Aorta (tissue), 5 donors: ENCODE results near the gene RB1. TPM values are rescaled to one million over a fixed set of nuclear protein-coding genes. Genes with fewer than 3 reads are reported as not detected.
A peak's percentile ranks its signal among the peaks of the same experiment; 100 is the strongest.

Source experiments
- ATAC-seq: fragments of 200-7000 bp; cut with Tn5 transposase; one replicate; pipeline ENCODE4 v1.9.1; 2022; ENCODE audit warnings: moderate library complexity; ENCODE audit not compliant: low FRiP score
- DNase-seq, 2 donors: peaks; one replicate each; pipeline ENCODE4 v3.0.0-alpha.2; 2020
- H3K27ac ChIP-seq, 2 donors: one replicate each; pipeline ENCODE4 v1.5.1; 2013; ENCODE audit warnings: low read length in 2 of 2, mild to moderate bottlenecking in 2 of 2, moderate library complexity in 2 of 2, control low read depth in 1 of 2, inconsistent platforms in 1 of 2, low read depth in 1 of 2
- H3K27me3 ChIP-seq, 2 donors: one replicate each; pipeline ENCODE4 v1.6.1; 2013; ENCODE audit warnings: control low read depth in 1 of 2, low read length in 1 of 2, mild to moderate bottlenecking in 1 of 2, moderate library complexity in 1 of 2; ENCODE audit not compliant: insufficient read depth in 2 of 2, control insufficient read depth in 1 of 2
- H3K36me3 ChIP-seq, 2 donors: one replicate each; pipeline ENCODE4 v1.6.1; 2013; ENCODE audit warnings: control low read depth in 1 of 2, low read length in 1 of 2, mild to moderate bottlenecking in 1 of 2; ENCODE audit not compliant: insufficient read depth in 2 of 2, control insufficient read depth in 1 of 2
- H3K4me1 ChIP-seq, 2 donors: one replicate each; pipeline ENCODE4 v1.6.1; 2013; ENCODE audit warnings: low read length in 2 of 2, control low read depth in 1 of 2, mild to moderate bottlenecking in 1 of 2, moderate library complexity in 1 of 2; ENCODE audit not compliant: insufficient read depth in 2 of 2, control insufficient read depth in 1 of 2
- H3K4me3 ChIP-seq, 2 donors: one replicate each; pipeline ENCODE4 v1.5.1; 2013; ENCODE audit warnings: low read length in 2 of 2, control low read depth in 1 of 2, mild to moderate bottlenecking in 1 of 2
- H3K9me3 ChIP-seq: one replicate; pipeline ENCODE4 v1.6.1; 2013; ENCODE audit warnings: mild to moderate bottlenecking, low read length; ENCODE audit not compliant: control insufficient read depth
- WGBS, 2 donors: extraction: QIAGEN DNeasy Blood & Tissue Kit; methylation state at CpG; one replicate each; pipeline ENCODE4 v1.1.7; 2013; 5-methylcytosine and 5-hydroxymethylcytosine counted together
- intact Hi-C, 2 donors: fragments of 100-400 bp; cut with DNase I; formaldehyde crosslinking; loops; one replicate each; pipeline versions ENCODE4 v1.14.2 to v1.15.0; 2022
- polyA plus RNA-seq, 2 donors: library from polyadenylated mRNA; stranded (reverse); fragments of 200-250 nt; gene quantifications; one replicate each; pipeline ENCODE4 v1.2.3, GENCODE V29; 2013
- total RNA-seq, 2 donors: library from RNA; stranded (reverse); fragmentation: NEBNext Ultra II Directional; extraction: Animal tissue kit (Norgen Biotek cat#: 25700); gene quantifications; one replicate each; pipeline ENCODE4 v1.2.1, GENCODE V29; 2021
- donor health status: healthy with polysubstance abuse.
- donor health status: Bipolar disorder and iron deficiency.
- donor health status: DM: no; HTN: no; CAD: no.
- donor health status: DM: no; HTN: no; CAD: no.
- donor health status: DM: yes; HTN: yes; CAD: no.

The RB1 gene
- total and polyA plus RNA-seq, 4 donors, result 14.7 to 45.8 (median 38.5) TPM

DNA sequence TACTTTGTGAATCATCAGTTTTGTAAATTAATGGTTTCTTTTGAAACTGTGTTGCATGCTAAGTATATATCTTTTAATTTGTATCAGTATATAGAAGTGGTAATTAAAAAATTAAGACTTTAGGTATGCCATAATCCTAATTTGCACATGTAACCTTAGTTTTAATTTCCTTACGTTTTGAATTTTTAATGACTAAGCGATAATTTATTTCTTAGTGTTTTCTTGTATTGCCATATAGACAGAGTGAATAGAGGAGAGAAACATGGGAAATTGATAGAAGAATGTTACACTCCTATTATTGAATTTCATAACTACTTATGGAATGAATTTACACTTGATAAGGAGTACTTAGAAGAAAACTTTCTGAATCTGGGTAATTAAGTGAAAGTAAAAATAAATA is 79.8 kb downstream of the RB1 start:
- DNase-seq, result no peak
- H3K27me3 ChIP-seq, result no peaks in the 10 kb centered on the region
- no peak for ATAC-seq
- H3K4me3 ChIP-seq, result no peak overlapping the region
- H3K36me3 ChIP-seq, result no peaks in the 10 kb centered on the region
- no peaks in the 10 kb centered on the region for H3K9me3 ChIP-seq
- 96 to 97% methylated on average over 2 of the region's 2 CpGs for WGBS, 2 donors
- intact Hi-C loops, result no loop called here
- no peaks in the 10 kb centered on the region for H3K4me1 ChIP-seq
- no peak overlapping the region for H3K27ac ChIP-seq

DNA sequence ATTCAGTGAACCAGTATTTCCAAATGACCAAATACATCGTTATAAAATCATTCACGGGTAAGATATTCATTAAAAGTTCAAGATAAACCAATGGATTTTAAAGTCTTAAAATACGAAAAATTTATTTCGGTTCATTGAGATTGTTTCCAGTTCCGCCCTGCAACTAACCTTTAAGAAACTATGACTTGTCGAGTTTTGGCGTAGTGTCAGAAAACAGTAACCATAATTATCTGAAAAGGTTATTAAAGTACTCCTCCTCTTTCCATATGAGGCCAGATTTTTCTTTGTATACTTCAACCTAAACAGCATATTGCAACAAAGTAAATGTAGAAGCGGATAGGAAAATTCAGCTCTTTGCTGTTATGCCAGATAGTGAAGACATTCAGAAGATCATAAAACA is 83.3 kb downstream of the RB1 start:
- intact Hi-C loops, result no loop called here
- H3K36me3 ChIP-seq, result no peaks in the 10 kb centered on the region
- no peaks in the 10 kb centered on the region for H3K27me3 ChIP-seq
- H3K4me3 ChIP-seq, result no peak overlapping the region
- H3K9me3 ChIP-seq, result no peaks in the 10 kb centered on the region
- no peak overlapping the region for H3K27ac ChIP-seq
- DNase-seq (no peak), ATAC-seq (no peak)
- 95% methylated on average over 8 of the region's 8 CpGs for WGBS, 2 donors
- peaks cover 0 to 2% of the 10 kb centered on the region in 2 donors for H3K4me1 ChIP-seq

DNA sequence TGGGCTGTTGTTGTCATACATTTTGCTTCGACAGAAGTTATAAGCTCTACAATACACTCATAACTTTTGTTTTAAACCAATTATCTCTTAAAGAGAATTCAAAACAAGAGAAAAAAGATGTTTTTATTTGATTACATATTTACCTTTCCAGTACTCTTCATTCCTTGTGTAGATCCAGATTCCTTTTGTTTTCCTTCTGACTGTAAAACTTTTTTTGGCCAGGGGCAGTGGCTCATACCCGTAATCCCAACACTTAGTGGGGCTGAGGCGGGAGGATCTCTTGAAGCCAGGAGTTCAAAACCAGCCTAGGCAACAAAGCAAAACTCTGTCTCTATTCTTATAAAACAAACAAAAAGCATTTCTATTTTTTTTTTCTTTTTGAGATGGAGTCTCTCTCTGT is 87.7 kb downstream of the RB1 start:
- no peak overlapping the region for H3K4me3 ChIP-seq

DNA sequence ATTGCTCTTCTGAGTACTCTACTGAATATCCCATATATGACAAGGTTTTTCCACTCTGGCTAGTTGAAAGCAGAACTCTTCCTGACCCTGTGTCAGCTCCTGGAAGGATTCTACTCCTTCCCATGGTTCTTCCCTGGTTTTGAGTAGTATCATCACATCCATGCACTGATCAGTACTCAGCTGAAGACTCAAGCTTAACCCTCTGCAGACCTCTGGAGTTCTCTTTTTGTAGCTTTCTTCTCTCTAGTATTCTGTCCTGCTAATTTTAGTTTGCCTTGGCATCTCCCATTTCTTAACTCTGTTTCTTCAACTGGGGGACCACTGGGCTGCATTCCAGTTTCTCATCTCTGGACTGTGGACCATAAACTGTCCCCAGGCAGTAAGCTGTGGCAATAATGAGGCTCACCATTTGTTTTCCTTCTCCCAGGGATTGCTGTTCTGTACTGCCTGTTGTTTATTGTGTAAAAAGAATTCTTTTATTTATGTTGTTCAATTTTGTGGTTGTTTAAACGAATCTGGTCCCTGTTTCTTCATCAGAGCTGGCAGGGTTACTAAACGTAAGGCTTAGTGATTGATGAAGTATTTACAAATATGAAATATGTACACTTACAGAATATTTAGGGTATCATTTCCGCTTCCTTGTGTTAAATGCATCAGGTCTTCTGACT is 89.6 kb downstream of the RB1 start:
- Histone ChIP-seq H3K4me1 (peaks cover 0 to 2% of the 10 kb centered on the region in 2 donors), H3K27me3 (no peaks in the 10 kb centered on the region), H3K9me3 (no peaks in the 10 kb centered on the region), H3K27ac (no peak overlapping the region), H3K4me3 (no peak overlapping the region), H3K36me3 (no peaks in the 10 kb centered on the region)
- no peak for ATAC-seq
- no peak for DNase-seq
- intact Hi-C loops, result no loop called here
- WGBS, 2 donors, result 90 to 92% methylated on average over 3 of the region's 3 CpGs

More for the DNA sequence above, 87.7 kb downstream of the RB1 start:
- Histone ChIP-seq H3K27ac (no peak overlapping the region), H3K27me3 (no peaks in the 10 kb centered on the region), H3K4me1 (peaks cover 0 to 2% of the 10 kb centered on the region in 2 donors), H3K9me3 (no peaks in the 10 kb centered on the region), H3K36me3 (no peaks in the 10 kb centered on the region)
- 95 to 96% methylated on average over 3 of the region's 3 CpGs for WGBS, 2 donors
- no peak for ATAC-seq
- intact Hi-C loops, result no loop called here
- DNase-seq, result no peak

DNA sequence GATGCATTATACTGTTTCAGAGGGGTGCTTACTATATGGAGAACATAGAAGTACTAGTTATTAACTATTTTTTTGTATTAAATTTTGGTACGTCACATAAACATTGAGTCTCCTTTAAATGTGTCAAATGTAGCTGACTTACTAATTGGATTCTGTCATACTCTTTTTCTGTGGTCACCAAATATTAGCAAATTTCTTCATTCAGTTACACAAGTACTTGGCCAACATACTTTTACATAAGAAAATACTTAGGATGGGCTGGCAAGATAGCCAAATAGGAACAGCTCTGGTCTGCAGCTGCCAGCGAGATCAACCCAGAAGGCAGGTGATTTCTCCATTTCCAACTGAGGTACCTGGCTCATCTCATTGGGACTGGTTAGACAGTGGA is 90.1 kb downstream of the RB1 start:
- Histone ChIP-seq H3K4me1 (peaks cover 0 to 2% of the 10 kb centered on the region in 2 donors), H3K4me3 (no peak overlapping the region), H3K27me3 (no peaks in the 10 kb centered on the region), H3K36me3 (no peaks in the 10 kb centered on the region), H3K27ac (no peak overlapping the region), H3K9me3 (no peaks in the 10 kb centered on the region)
- DNase-seq (no peak), ATAC-seq (no peak)
- WGBS, 2 donors, result 95 to 97% methylated on average over 2 of the region's 2 CpGs
- intact Hi-C loops, result no loop called here

DNA sequence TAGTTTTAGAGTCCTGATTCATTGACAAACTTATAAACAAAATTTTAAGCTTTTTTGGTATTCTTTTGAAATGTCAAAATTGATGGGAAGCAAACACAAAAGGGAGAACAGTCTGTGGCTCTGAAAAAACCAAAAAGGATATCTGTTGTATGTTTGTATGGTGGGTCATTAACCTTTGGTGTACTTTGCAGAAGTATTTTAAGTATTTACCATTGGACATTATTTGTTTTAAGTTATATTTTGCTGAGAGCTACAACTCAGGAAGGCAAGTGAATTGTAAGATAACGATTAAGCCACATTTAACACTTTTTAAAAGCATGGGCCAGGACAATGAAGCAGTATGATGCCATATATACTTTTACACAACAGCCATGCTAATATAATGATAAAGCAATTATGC is 94.2 kb downstream of the RB1 start:
- H3K4me1 ChIP-seq, result peaks cover 2 to 3% of the 10 kb centered on the region in 2 donors
- no peaks in the 10 kb centered on the region for H3K9me3 ChIP-seq
- intact Hi-C loops, result loop anchor here in 1 of 2 donors (5.0 kb wide), 1 partner anchor 270 kb away; no protein-coding TSS in a partner anchor
- 33 to 46% methylated on average over 1 of the region's 1 CpG for WGBS, 2 donors
- DNase-seq (no peak), ATAC-seq (no peak)
- H3K36me3 ChIP-seq, result no peaks in the 10 kb centered on the region
- H3K27me3 ChIP-seq, result no peaks in the 10 kb centered on the region
- no peak overlapping the region for H3K4me3 ChIP-seq
- H3K27ac ChIP-seq, result no peak overlapping the region

DNA sequence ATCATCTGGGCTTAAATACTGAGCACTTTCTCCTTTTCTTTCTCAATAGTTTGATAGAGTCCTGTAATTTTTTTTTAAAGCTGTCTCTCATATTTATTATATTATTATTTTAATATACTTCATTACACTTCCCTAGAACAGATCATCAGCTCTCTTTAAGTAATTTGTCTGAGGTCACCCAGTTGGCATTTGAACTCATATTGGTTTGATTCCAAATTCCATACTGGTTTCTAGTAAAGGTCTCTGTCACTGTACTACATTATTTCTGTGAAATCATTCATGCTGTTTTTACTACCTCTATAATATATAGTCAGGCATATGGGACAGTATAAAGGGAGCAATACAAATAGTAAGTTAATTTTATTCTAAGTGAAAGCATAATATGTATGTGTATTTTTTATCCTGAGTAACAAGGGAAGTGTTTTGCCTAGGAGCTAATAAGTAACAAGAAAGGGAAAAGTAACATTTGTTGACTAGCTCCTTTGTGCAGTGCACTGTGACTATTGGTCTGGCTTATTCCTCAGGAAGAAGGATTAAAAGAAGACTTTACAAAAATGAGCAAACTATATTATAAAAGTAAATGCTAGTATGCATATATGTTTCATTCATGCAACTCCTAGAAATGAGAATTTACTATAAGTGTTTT is 95.0 kb downstream of the RB1 start:
- DNase-seq (no peak), ATAC-seq (no peak)
- no peak overlapping the region for H3K27ac ChIP-seq
- H3K4me1 ChIP-seq, result peaks cover 2 to 3% of the 10 kb centered on the region in 2 donors
- no peaks in the 10 kb centered on the region for H3K27me3 ChIP-seq
- no peaks in the 10 kb centered on the region for H3K36me3 ChIP-seq
- intact Hi-C loops, result loop anchor here in 1 of 2 donors (5.0 kb wide), 1 partner anchor 271 kb away; no protein-coding TSS in a partner anchor
- H3K4me3 ChIP-seq, result no peak overlapping the region
- no peaks in the 10 kb centered on the region for H3K9me3 ChIP-seq

DNA sequence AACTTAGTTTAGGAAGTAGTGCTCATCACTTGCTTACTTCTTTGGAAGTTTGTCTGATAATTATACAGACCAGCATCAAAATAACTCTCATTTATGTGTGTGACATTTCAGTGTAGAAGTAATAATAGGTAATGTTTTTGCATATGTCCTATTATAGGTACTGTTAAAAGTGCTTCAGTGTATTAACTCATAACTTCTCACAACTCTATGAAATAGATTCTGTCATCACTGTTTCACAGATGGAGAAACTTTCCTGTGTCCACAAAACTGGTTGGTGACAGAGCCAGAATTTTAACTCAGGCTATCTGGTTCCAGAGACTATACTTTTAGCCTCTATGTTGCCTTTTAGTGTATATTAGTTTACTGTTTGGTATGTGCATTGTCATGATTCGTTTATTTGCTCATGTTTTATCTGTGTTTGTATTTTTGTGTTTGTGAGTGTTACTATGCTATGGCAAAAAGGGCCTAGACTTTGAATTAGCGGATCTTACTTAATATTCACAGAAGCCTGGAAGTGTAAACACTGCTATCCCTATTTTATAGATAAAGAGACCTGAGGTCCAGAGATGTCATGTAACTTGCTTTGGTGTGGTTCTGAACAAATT is 96.6 kb downstream of the RB1 start:
- H3K9me3 ChIP-seq, result no peaks in the 10 kb centered on the region
- ATAC-seq (no peak), DNase-seq (no peak)
- no peaks in the 10 kb centered on the region for H3K36me3 ChIP-seq
- no peaks in the 10 kb centered on the region for H3K27me3 ChIP-seq
- no peak overlapping the region for H3K4me3 ChIP-seq
- H3K27ac ChIP-seq, result peak overlapping the region in 1 of 2 donors; percentile 14
- H3K4me1 ChIP-seq, result peaks cover 2 to 3% of the 10 kb centered on the region in 2 donors
- intact Hi-C loops, result loop anchor here in 1 of 2 donors (5.0 kb wide), 1 partner anchor 132 kb away; the partner anchor contains the start of gene RCBTB2
- 65 to 78% methylated on average over 2 of the region's 2 CpGs for WGBS, 2 donors
